ENCODE measurements around the gene EAF1.

DNA sequence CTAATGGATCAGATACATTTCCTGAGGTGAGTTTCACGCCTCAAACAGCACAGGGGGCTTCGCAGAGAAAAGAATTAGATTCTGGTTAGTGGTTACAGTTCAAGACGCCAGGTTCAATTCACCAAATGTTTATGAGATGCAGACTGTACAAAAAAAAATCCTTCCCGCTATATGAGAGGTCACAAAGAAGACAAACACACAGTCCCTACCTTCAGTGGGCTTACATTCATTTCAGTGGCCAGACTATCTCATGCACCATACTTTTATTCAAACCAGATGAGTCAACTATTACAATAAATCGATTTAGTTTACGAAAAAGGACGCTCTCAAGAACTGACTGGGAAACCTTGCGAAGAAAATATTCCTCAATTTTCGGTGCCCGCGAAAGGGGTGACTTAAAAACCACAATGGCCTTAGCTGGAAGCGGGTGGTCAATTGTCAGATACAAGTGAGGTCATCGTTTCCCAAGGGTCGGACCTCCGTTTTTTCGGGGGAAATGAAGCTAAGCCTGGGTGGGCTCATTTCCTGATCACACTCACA lies 749 bp upstream of the EAF1 start:
- TF ChIP-seq CTCF (IDR thresholded peaks at IDR 0.05) (no peak), POLR2A (IDR thresholded peaks at IDR 0.05) (no peak)

All from adrenal gland (tissue), 5 donors.